Panc1 (cell line): ENCODE results near the gene RDH13. TPM values are rescaled to one million over a fixed set of nuclear protein-coding genes. Genes with fewer than 3 reads are reported as not detected.
A peak's percentile ranks its signal among the peaks of the same experiment; 100 is the strongest.
"Not testable (repeated sequence)": the region's sequence is repeated elsewhere in the genome, so short reads cannot be mapped to it uniquely, and the experiment has no call there.

ENCODE experiments used
- ATAC-seq: fragments of 200-7000 bp; cut with Tn5 transposase; 2 replicates; pipeline ENCODE4 v1.9.1; 2020; ENCODE audit warnings: mild to moderate bottlenecking, moderate library complexity
- BruUV-seq: library from RNA; stranded (reverse); fragments of 400-500 nt; replicated peaks from 2 replicates; lab custom pipeline; 2021; lab: Mats Ljungman, UMichigan
- CTCF ChIA-PET: fragments of 300-600 bp; sonication (Branson Sonifier 250); formaldehyde crosslinking; loops from one replicate; lab custom pipeline; 2022; ENCODE audit warnings: antibody characterized with exemption; lab: Charles Lee
- POLR2A ChIA-PET: fragments of 300-600 bp; sonication (Branson Sonifier 250); formaldehyde crosslinking; loops from one replicate; lab custom pipeline; 2022; ENCODE audit warnings: antibody characterized with exemption; lab: Charles Lee
- DNase-seq: peaks from one replicate; pipeline ENCODE4 v3.0.0-alpha.2; 2010; ENCODE audit warnings: low read depth, low spot score
- H3K27ac ChIP-seq: 2 replicates; pipeline ENCODE4 v1.5.1; 2011; ENCODE audit warnings: mild to moderate bottlenecking, low read length, inconsistent platforms
- H3K27me3 ChIP-seq: fragments of 200-500 bp; sonication (Bioruptor generic); 2 replicates; pipeline ENCODE4 v1.6.0; 2014; ENCODE audit warnings: low read length, inconsistent platforms; ENCODE audit not compliant: control insufficient read depth, insufficient read depth
- H3K36me3 ChIP-seq: fragments of 200-500 bp; sonication (Bioruptor generic); 2 replicates; pipeline ENCODE4 v1.5.1; 2014; ENCODE audit warnings: inconsistent platforms, mild to moderate bottlenecking, low read length, moderate library complexity; ENCODE audit not compliant: control insufficient read depth, insufficient read depth
- H3K4me1 ChIP-seq: 2 replicates; pipeline ENCODE4 v1.5.1; 2011; ENCODE audit warnings: inconsistent platforms, mild to moderate bottlenecking, low read length, moderate library complexity; ENCODE audit not compliant: control insufficient read depth, insufficient read depth
- H3K4me3 ChIP-seq, 2 experiments: 2 replicates each; pipeline ENCODE4 v1.5.1; 2011 to 2012; ENCODE audit warnings: low read depth in 2 of 2, low read length in 2 of 2, mild to moderate bottlenecking in 2 of 2, inconsistent platforms in 1 of 2, moderate library complexity in 1 of 2
- H3K9me3 ChIP-seq: fragments of 200-500 bp; sonication (Bioruptor generic); 2 replicates; pipeline ENCODE4 v1.5.1; 2014; ENCODE audit warnings: low read depth, mild to moderate bottlenecking, inconsistent platforms, low read length, moderate library complexity; ENCODE audit not compliant: control insufficient read depth, insufficient read depth
- POLR2AphosphoS5 ChIP-seq: IDR thresholded peaks from 2 replicates; pipeline ENCODE4 v1.6.1; 2012; ENCODE audit warnings: mild to moderate bottlenecking, low read depth, low read length, moderate library complexity
- SIN3A ChIP-seq: IDR thresholded peaks from 2 replicates; pipeline ENCODE4 v1.6.1; 2012; ENCODE audit warnings: low read depth, mild to moderate bottlenecking, low read length, moderate library complexity, borderline replicate concordance; ENCODE audit not compliant: insufficient read depth
- TCF7L2 ChIP-seq: IDR thresholded peaks from 2 replicates; pipeline ENCODE4 v1.6.1; 2011; ENCODE audit warnings: mild to moderate bottlenecking, low read depth, low read length, inconsistent platforms
- in situ Hi-C: cut with HindIII; loops from 2 replicates; pipeline ENCODE4 v1.10.0; 2016; ENCODE audit warnings: low sequenced_read_pairs, low pct_unique_long_range_greater_than_20kb
- intact Hi-C: fragments of 100-400 bp; cut with micrococcal nuclease; formaldehyde crosslinking; loops from one replicate; pipeline ENCODE4 v1.10.0; 2022; ENCODE audit not compliant: unreplicated experiment
- total RNA-seq: library from RNA; stranded (reverse); gene quantifications from one replicate; pipeline ENCODE4 v1.2.1, GENCODE V29; 2021; ENCODE audit not compliant: unreplicated experiment
- TF ChIP-seq, protein P1 (sequence below), 2 experiments: IDR thresholded peaks; 2 replicates each; pipeline ENCODE4 v1.6.1; 2011 to 2012; ENCODE audit warnings: low read depth in 2 of 2, control low read depth in 1 of 2, low read length in 1 of 2, mild to moderate bottlenecking in 1 of 2, moderate library complexity in 1 of 2; ENCODE audit not compliant: insufficient read depth in 1 of 2
- TF ChIP-seq, protein P2 (sequence below): fragments of 450-650 bp; IDR thresholded peaks from 2 replicates; pipeline ENCODE4 v1.5.1; 2017; ENCODE audit warnings: mild to moderate bottlenecking

The RDH13 gene
- total RNA-seq, 1 experiment from 2014 or later, result 37.8 TPM

DNA sequence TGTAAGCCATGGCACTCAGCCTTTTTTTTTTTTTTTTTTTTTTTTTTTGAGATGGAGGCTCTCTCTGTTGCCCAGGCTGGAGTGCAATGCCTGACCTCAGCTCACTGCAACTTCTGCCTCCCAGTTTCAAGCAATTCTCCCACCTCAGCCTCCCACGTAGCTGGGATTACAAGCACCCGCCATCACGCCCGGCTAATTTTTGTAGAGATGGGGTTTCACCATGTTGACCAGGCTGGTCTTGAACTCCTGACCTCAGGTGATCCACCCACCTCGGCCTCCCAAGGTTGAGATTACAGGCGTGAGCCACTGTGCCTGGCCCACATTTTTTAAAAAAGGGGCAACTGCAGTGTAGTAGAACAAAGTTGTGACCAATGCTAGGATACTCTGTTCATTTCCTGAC, 25.3 kb downstream of the RDH13 start:
- BruUV-seq, H3K36me3 ChIP-seq, in situ Hi-C loops, H3K27me3 ChIP-seq, H3K4me1 ChIP-seq, H3K9me3 ChIP-seq, H3K4me3 ChIP-seq, intact Hi-C loops, POLR2A ChIA-PET, H3K27ac ChIP-seq, DNase-seq: not testable (repeated sequence)
- peak; percentile 17; the same call in 1 of the 2 replicates for ATAC-seq
- CTCF ChIA-PET, result interaction anchor here (0.7 kb wide), 1 partner anchor 595 kb away, joined by 3 read pairs; no protein-coding TSS in a partner anchor

DNA sequence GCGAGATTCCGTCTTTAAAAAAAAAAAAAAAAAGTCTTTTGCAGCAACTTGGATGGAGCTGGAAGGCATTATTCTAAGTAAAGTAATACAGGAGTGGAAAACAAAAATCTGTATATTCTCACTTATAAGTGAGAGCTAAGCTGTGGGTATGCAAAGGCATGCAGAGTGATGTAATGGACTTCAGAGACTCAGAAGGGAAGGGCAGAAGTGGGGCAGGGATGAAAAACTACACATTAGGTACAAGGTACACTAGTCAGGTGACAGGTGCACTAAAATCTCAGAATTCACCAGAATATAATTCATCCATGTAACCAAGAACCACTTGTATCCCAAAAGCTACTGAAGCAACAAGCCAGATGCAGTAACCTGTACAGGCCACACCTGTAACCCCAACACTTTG, 26.9 kb downstream of the RDH13 start:
- Histone ChIP-seq H3K9me3 (no peaks in the 10 kb centered on the region), H3K27ac (no peak overlapping the region), H3K36me3 (no peaks in the 10 kb centered on the region), H3K4me1 (no peaks in the 10 kb centered on the region), H3K27me3 (no peaks in the 10 kb centered on the region), H3K4me3 (no peak overlapping the region)
- BruUV-seq, result no TSS peak
- DNase-seq, result no peak
- no peak for TF ChIP-seq TCF7L2
- TF ChIP-seq POLR2AphosphoS5, result no peak
- TF ChIP-seq, protein P1, sequence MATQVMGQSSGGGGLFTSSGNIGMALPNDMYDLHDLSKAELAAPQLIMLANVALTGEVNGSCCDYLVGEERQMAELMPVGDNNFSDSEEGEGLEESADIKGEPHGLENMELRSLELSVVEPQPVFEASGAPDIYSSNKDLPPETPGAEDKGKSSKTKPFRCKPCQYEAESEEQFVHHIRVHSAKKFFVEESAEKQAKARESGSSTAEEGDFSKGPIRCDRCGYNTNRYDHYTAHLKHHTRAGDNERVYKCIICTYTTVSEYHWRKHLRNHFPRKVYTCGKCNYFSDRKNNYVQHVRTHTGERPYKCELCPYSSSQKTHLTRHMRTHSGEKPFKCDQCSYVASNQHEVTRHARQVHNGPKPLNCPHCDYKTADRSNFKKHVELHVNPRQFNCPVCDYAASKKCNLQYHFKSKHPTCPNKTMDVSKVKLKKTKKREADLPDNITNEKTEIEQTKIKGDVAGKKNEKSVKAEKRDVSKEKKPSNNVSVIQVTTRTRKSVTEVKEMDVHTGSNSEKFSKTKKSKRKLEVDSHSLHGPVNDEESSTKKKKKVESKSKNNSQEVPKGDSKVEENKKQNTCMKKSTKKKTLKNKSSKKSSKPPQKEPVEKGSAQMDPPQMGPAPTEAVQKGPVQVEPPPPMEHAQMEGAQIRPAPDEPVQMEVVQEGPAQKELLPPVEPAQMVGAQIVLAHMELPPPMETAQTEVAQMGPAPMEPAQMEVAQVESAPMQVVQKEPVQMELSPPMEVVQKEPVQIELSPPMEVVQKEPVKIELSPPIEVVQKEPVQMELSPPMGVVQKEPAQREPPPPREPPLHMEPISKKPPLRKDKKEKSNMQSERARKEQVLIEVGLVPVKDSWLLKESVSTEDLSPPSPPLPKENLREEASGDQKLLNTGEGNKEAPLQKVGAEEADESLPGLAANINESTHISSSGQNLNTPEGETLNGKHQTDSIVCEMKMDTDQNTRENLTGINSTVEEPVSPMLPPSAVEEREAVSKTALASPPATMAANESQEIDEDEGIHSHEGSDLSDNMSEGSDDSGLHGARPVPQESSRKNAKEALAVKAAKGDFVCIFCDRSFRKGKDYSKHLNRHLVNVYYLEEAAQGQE (IDR thresholded peaks at IDR 0.05; ENCODE audit: insufficient read depth in 1 of 2, low read depth in 2 of 2, low read length in 1 of 2), result no peak
- TF ChIP-seq, protein P2, sequence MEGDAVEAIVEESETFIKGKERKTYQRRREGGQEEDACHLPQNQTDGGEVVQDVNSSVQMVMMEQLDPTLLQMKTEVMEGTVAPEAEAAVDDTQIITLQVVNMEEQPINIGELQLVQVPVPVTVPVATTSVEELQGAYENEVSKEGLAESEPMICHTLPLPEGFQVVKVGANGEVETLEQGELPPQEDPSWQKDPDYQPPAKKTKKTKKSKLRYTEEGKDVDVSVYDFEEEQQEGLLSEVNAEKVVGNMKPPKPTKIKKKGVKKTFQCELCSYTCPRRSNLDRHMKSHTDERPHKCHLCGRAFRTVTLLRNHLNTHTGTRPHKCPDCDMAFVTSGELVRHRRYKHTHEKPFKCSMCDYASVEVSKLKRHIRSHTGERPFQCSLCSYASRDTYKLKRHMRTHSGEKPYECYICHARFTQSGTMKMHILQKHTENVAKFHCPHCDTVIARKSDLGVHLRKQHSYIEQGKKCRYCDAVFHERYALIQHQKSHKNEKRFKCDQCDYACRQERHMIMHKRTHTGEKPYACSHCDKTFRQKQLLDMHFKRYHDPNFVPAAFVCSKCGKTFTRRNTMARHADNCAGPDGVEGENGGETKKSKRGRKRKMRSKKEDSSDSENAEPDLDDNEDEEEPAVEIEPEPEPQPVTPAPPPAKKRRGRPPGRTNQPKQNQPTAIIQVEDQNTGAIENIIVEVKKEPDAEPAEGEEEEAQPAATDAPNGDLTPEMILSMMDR, result no peak
- no peak for TF ChIP-seq SIN3A
- CTCF ChIA-PET, result interaction anchor here (0.7 kb wide), 2 partner anchors 12 to 224 kb away, joined by 5 to 8 read pairs; no protein-coding TSS in a partner anchor
- ATAC-seq, result no peak
- in situ Hi-C loops, result no loop called here
- POLR2A ChIA-PET, result interaction anchor here (0.6 kb wide), 1 partner anchor 17 kb away, joined by 6 read pairs; no protein-coding TSS in a partner anchor
- intact Hi-C loops, result no loop called here

DNA sequence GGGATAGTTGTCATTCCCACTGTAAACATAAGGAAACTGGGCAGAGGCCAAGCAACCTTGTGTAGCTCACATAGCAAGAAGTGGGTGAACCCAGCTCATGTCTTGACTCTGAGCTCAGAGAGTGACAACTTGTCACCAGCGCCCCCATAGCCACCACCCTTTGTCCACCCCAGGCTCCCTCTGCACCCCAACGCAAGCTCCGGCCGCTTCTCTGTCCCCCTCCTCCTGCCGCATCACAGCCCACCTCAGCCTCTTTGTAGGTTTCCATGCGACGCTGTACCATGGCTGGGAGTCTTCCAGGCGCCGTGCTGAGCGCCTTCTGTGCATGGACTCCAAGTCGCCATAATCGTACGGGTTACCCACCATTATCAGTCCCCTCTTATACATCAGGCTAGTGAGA, 28.2 kb downstream of the RDH13 start:
- Histone ChIP-seq H3K4me3 (no peak overlapping the region), H3K36me3 (no peaks in the 10 kb centered on the region), H3K27me3 (no peaks in the 10 kb centered on the region), H3K9me3 (no peaks in the 10 kb centered on the region), H3K4me1 (no peaks in the 10 kb centered on the region), H3K27ac (no peak overlapping the region)
- intact Hi-C loops, result no loop called here
- ChIA-PET CTCF (no interaction called here), POLR2A (no interaction called here)
- no peak for ATAC-seq
- in situ Hi-C loops, result no loop called here
- no peak for DNase-seq
- no peak for TF ChIP-seq POLR2AphosphoS5
- TF ChIP-seq, protein P1 (IDR thresholded peaks at IDR 0.05; ENCODE audit: insufficient read depth in 1 of 2, low read depth in 2 of 2, low read length in 1 of 2), result no peak
- TF ChIP-seq SIN3A, result no peak
- TF ChIP-seq, protein P2, result no peak
- no peak for TF ChIP-seq TCF7L2
- no TSS peak for BruUV-seq
